WTC11 (cell line): ENCODE results near the gene ASB4. TPM values are rescaled to one million over a fixed set of nuclear protein-coding genes. Genes with fewer than 3 reads are reported as not detected.

Source experiments
- ATAC-seq: fragments of 200-7000 bp; cut with Tn5 transposase; 2 replicates; pipeline ENCODE4 v1.10.0; 2021; ENCODE audit warnings: mild to moderate bottlenecking, moderate library complexity
- CTCF ChIA-PET: fragments of 300-600 bp; sonication (Branson Sonifier 250); formaldehyde crosslinking; loops from one replicate; lab custom pipeline; 2021; ENCODE audit warnings: antibody characterized with exemption; lab: Charles Lee
- POLR2A ChIA-PET: fragments of 350-600 bp; sonication (Branson Sonifier 250); formaldehyde crosslinking; loops from one replicate; lab custom pipeline; 2021; ENCODE audit warnings: antibody characterized with exemption; lab: Charles Lee
- DNase-seq: peaks from one replicate; pipeline ENCODE4 v3.0.0; 2021; ENCODE audit warnings: low spot score
- H3K27ac Mint-ChIP-seq: 2 replicates; pipeline ENCODE4 v1.8.0; 2021; ENCODE audit warnings: mixed read lengths
- H3K27me3 Mint-ChIP-seq: 2 replicates; pipeline ENCODE4 v1.8.0; 2021; ENCODE audit warnings: low read depth, mild to moderate bottlenecking, moderate library complexity, mixed read lengths
- H3K36me3 Mint-ChIP-seq: 2 replicates; pipeline ENCODE4 v1.8.0; 2021; ENCODE audit warnings: mixed read lengths
- H3K4me1 Mint-ChIP-seq: 2 replicates; pipeline ENCODE4 v1.8.0; 2022; ENCODE audit warnings: mixed read lengths
- H3K4me3 Mint-ChIP-seq: 2 replicates; pipeline ENCODE4 v1.8.0; 2021; ENCODE audit warnings: mild to moderate bottlenecking, moderate library complexity, mixed read lengths
- H3K9me3 Mint-ChIP-seq: 2 replicates; pipeline ENCODE4 v1.8.0; 2021; ENCODE audit warnings: mixed read lengths
- AR ChIP-seq: fragments of 250-450 bp; sonication (Bioruptor Pico); IDR thresholded peaks from 2 replicates; pipeline ENCODE4 v1.9.0; 2021; ENCODE audit warnings: mild to moderate bottlenecking
- CBFB ChIP-seq: sonication (generic); formaldehyde crosslinking; IDR thresholded peaks from 2 replicates; pipeline ENCODE4 v1.8.1; 2022; ENCODE audit warnings: mild to moderate bottlenecking, low read depth, missing genetic modification reagents
- CREB1 ChIP-seq: sonication (generic); formaldehyde crosslinking; IDR thresholded peaks from 2 replicates; pipeline ENCODE4 v1.8.0; 2023; ENCODE audit warnings: mild to moderate bottlenecking, missing genetic modification reagents
- ESRRA ChIP-seq: sonication (generic); formaldehyde crosslinking; IDR thresholded peaks from 2 replicates; pipeline ENCODE4 v1.8.1; 2022; ENCODE audit warnings: mild to moderate bottlenecking, missing genetic modification reagents, borderline replicate concordance
- FOXP4 ChIP-seq: sonication (generic); formaldehyde crosslinking; IDR thresholded peaks from 2 replicates; pipeline ENCODE4 v1.8.0; 2022; ENCODE audit warnings: mild to moderate bottlenecking, missing genetic modification reagents
- HMGA2 ChIP-seq: fragments of 250-450 bp; sonication (Bioruptor Pico); IDR thresholded peaks from 2 replicates; pipeline ENCODE4 v1.4.0; 2021; ENCODE audit warnings: mild to moderate bottlenecking, moderate library complexity
- IRF1 ChIP-seq: sonication (generic); formaldehyde crosslinking; IDR thresholded peaks from 2 replicates; pipeline ENCODE4 v1.8.0; 2023; ENCODE audit warnings: missing genetic modification reagents
- JAZF1 ChIP-seq: fragments of 250-450 bp; sonication (Bioruptor Pico); IDR thresholded peaks from 2 replicates; pipeline ENCODE4 v1.9.0; 2021; ENCODE audit warnings: moderate library complexity, mild to moderate bottlenecking, inconsistent platforms
- KAT7 ChIP-seq: sonication (generic); formaldehyde crosslinking; IDR thresholded peaks from 2 replicates; pipeline ENCODE4 v1.8.1; 2023; ENCODE audit warnings: missing genetic modification reagents, mild to moderate bottlenecking, borderline replicate concordance
- MAX ChIP-seq: sonication (generic); formaldehyde crosslinking; IDR thresholded peaks from 2 replicates; pipeline ENCODE4 v1.8.0; 2022; ENCODE audit warnings: mild to moderate bottlenecking, missing genetic modification reagents
- MXD4 ChIP-seq: fragments of 250-450 bp; sonication (Bioruptor Pico); IDR thresholded peaks from 2 replicates; pipeline ENCODE4 v1.8.0; 2021; ENCODE audit warnings: mild to moderate bottlenecking, moderate library complexity, borderline replicate concordance
- RORB ChIP-seq: fragments of 250-450 bp; sonication (Bioruptor Pico); IDR thresholded peaks from 2 replicates; pipeline ENCODE4 v1.9.0; 2021; ENCODE audit warnings: mild to moderate bottlenecking
- SOX15 ChIP-seq: fragments of 250-450 bp; sonication (Bioruptor Pico); IDR thresholded peaks from 2 replicates; pipeline ENCODE4 v1.9.0; 2021; ENCODE audit warnings: mild to moderate bottlenecking
- TP53 ChIP-seq: sonication (generic); formaldehyde crosslinking; IDR thresholded peaks from 2 replicates; pipeline ENCODE4 v1.8.1; 2023; ENCODE audit warnings: mild to moderate bottlenecking, missing genetic modification reagents
- ZBTB43 ChIP-seq: sonication (generic); formaldehyde crosslinking; IDR thresholded peaks from 2 replicates; pipeline ENCODE4 v1.8.1; 2023; ENCODE audit warnings: mild to moderate bottlenecking, missing genetic modification reagents
- ZNF138 ChIP-seq: sonication (generic); formaldehyde crosslinking; conservative IDR thresholded peaks from 2 replicates; pipeline ENCODE4 v1.8.1; 2022; ENCODE audit warnings: mild to moderate bottlenecking, moderate library complexity, missing genetic modification reagents
- ZNF423 ChIP-seq: fragments of 250-450 bp; sonication (Bioruptor Pico); IDR thresholded peaks from 2 replicates; pipeline ENCODE4 v2.1.2; 2022; ENCODE audit warnings: mild to moderate bottlenecking, moderate library complexity
- total RNA-seq: library from RNA; stranded (reverse); gene quantifications from 3 replicates; pipeline ENCODE4 v1.2.3, GENCODE V29; 2021
- TF ChIP-seq, protein P1 (sequence below): sonication (generic); formaldehyde crosslinking; IDR thresholded peaks from 2 replicates; pipeline ENCODE4 v1.8.1; 2022; ENCODE audit warnings: low read depth, missing genetic modification reagents, borderline replicate concordance
- TF ChIP-seq, protein P2 (sequence below): sonication (generic); formaldehyde crosslinking; IDR thresholded peaks from 2 replicates; pipeline ENCODE4 v1.8.1; 2023; ENCODE audit warnings: mild to moderate bottlenecking, missing genetic modification reagents, borderline replicate concordance
- TF ChIP-seq, protein P3 (sequence below): sonication (generic); formaldehyde crosslinking; IDR thresholded peaks from 2 replicates; pipeline ENCODE4 v1.8.0; 2022; ENCODE audit warnings: mild to moderate bottlenecking, missing genetic modification reagents
- TF ChIP-seq, protein P4 (sequence below): sonication (generic); formaldehyde crosslinking; IDR thresholded peaks from 2 replicates; pipeline ENCODE4 v1.8.1; 2023; ENCODE audit warnings: mild to moderate bottlenecking, missing genetic modification reagents, moderate library complexity

Gene ASB4
- total RNA-seq, 1 experiment from 2014 or later = not detected

DNA sequence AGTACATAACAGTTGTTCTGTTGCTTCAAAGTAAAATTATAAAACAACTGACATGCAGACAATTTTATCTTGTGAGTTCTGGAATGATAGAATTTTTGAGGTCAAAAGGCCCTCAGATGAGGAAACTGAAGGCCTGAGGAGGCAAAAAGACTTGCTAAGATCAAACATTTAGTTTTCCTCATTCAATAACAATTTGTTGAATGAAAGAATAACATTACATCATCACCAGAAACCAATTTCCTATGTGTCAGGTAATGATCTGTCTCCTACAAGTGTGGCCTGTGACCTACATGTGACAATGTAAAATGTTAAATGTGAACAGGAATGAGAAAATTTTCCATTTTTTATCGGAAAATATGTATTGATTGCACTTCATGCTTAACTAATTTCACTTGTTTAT, 16.6 kb upstream of the ASB4 start (continued):
- TF ChIP-seq, protein P1, sequence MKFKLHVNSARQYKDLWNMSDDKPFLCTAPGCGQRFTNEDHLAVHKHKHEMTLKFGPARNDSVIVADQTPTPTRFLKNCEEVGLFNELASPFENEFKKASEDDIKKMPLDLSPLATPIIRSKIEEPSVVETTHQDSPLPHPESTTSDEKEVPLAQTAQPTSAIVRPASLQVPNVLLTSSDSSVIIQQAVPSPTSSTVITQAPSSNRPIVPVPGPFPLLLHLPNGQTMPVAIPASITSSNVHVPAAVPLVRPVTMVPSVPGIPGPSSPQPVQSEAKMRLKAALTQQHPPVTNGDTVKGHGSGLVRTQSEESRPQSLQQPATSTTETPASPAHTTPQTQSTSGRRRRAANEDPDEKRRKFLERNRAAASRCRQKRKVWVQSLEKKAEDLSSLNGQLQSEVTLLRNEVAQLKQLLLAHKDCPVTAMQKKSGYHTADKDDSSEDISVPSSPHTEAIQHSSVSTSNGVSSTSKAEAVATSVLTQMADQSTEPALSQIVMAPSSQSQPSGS (CRISPR knock-in tag) = no peak
- TF ChIP-seq ZBTB43 (CRISPR knock-in tag) = no peak
- TF ChIP-seq, protein P2, sequence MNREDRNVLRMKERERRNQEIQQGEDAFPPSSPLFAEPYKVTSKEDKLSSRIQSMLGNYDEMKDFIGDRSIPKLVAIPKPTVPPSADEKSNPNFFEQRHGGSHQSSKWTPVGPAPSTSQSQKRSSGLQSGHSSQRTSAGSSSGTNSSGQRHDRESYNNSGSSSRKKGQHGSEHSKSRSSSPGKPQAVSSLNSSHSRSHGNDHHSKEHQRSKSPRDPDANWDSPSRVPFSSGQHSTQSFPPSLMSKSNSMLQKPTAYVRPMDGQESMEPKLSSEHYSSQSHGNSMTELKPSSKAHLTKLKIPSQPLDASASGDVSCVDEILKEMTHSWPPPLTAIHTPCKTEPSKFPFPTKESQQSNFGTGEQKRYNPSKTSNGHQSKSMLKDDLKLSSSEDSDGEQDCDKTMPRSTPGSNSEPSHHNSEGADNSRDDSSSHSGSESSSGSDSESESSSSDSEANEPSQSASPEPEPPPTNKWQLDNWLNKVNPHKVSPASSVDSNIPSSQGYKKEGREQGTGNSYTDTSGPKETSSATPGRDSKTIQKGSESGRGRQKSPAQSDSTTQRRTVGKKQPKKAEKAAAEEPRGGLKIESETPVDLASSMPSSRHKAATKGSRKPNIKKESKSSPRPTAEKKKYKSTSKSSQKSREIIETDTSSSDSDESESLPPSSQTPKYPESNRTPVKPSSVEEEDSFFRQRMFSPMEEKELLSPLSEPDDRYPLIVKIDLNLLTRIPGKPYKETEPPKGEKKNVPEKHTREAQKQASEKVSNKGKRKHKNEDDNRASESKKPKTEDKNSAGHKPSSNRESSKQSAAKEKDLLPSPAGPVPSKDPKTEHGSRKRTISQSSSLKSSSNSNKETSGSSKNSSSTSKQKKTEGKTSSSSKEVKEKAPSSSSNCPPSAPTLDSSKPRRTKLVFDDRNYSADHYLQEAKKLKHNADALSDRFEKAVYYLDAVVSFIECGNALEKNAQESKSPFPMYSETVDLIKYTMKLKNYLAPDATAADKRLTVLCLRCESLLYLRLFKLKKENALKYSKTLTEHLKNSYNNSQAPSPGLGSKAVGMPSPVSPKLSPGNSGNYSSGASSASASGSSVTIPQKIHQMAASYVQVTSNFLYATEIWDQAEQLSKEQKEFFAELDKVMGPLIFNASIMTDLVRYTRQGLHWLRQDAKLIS (CRISPR knock-in tag) = no peak
- no peak for TF ChIP-seq SOX15 (CRISPR knock-in tag)
- no peak for TF ChIP-seq CBFB (CRISPR knock-in tag)

DNA sequence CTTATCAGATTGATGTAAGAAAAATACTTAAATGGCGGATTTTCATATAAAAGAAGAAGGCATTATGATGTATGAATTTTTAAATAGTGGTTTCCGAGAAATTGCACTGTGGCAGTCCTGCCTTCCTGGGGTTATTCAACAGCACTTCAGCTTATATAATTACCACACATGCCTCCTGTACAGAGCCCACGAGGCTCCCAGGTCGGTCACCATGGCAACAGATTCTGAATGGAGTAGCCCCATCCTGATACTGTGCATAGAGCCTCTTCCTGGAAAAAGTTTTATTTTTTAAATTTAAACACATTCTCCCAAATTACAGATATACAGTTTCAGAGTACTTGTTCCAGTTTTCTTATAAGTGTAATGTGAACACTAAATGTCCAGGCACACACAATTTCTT, 15.9 kb upstream of the ASB4 start:
- H3K27ac Mint-ChIP-seq = no peak overlapping the region
- ChIA-PET CTCF (interaction anchor here (1.2 to 1.6 kb wide), 2 partner anchors 42 to 74 kb away, joined by 3 to 6 read pairs; partner anchors contain the start of gene PON3), POLR2A (no interaction called here)
- H3K27me3 Mint-ChIP-seq = no peaks in the 10 kb centered on the region
- H3K36me3 Mint-ChIP-seq = no peaks in the 10 kb centered on the region
- H3K4me1 Mint-ChIP-seq = peaks cover 41% of the 10 kb centered on the region
- DNase-seq = no peak
- H3K9me3 Mint-ChIP-seq = no peaks in the 10 kb centered on the region
- H3K4me3 Mint-ChIP-seq = no peak overlapping the region
- ATAC-seq = no peak
- TF ChIP-seq, protein P3, sequence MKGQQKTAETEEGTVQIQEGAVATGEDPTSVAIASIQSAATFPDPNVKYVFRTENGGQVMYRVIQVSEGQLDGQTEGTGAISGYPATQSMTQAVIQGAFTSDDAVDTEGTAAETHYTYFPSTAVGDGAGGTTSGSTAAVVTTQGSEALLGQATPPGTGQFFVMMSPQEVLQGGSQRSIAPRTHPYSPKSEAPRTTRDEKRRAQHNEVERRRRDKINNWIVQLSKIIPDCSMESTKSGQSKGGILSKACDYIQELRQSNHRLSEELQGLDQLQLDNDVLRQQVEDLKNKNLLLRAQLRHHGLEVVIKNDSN (CRISPR knock-in tag) = no peak
- TF ChIP-seq TP53 (CRISPR knock-in tag) (no peak), JAZF1 (CRISPR knock-in tag) (no peak), ESRRA (no peak), MXD4 (CRISPR knock-in tag) (no peak), AR (CRISPR knock-in tag) (no peak), CREB1 (CRISPR knock-in tag) (no peak), ZNF138 (no peak), FOXP4 (no peak), CBFB (CRISPR knock-in tag) (no peak), HMGA2 (no peak), IRF1 (CRISPR knock-in tag) (no peak), KAT7 (CRISPR knock-in tag) (no peak), ZNF423 (no peak), MAX (CRISPR knock-in tag) (no peak), RORB (CRISPR knock-in tag) (no peak)
- TF ChIP-seq, protein P4, sequence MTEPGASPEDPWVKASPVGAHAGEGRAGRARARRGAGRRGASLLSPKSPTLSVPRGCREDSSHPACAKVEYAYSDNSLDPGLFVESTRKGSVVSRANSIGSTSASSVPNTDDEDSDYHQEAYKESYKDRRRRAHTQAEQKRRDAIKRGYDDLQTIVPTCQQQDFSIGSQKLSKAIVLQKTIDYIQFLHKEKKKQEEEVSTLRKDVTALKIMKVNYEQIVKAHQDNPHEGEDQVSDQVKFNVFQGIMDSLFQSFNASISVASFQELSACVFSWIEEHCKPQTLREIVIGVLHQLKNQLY = no peak
- TF ChIP-seq, protein P1 (CRISPR knock-in tag) = no peak
